Tibial nerve (tissue), 3 donors: Measurements from ENCODE around the gene PNPLA1.

ENCODE experiments used
- CTCF ChIP-seq, 5 experiments: fragments of 200-600 bp in 3 of 5; fragments of 450-650 bp in 2 of 5; sonication (generic) in 3 of 5; IDR thresholded peaks; one replicate each; pipeline ENCODE4 v1.5.1; 2016 to 2019; ENCODE audit warnings: antibody characterized with exemption in 5 of 5, mild to moderate bottlenecking in 3 of 5, moderate library complexity in 2 of 5
- POLR2A ChIP-seq, 2 donors: fragments of 450-650 bp; IDR thresholded peaks; one replicate each; pipeline ENCODE4 v1.6.1; 2017; ENCODE audit warnings: antibody characterized with exemption in 2 of 2, mild to moderate bottlenecking in 2 of 2, moderate library complexity in 2 of 2

DNA sequence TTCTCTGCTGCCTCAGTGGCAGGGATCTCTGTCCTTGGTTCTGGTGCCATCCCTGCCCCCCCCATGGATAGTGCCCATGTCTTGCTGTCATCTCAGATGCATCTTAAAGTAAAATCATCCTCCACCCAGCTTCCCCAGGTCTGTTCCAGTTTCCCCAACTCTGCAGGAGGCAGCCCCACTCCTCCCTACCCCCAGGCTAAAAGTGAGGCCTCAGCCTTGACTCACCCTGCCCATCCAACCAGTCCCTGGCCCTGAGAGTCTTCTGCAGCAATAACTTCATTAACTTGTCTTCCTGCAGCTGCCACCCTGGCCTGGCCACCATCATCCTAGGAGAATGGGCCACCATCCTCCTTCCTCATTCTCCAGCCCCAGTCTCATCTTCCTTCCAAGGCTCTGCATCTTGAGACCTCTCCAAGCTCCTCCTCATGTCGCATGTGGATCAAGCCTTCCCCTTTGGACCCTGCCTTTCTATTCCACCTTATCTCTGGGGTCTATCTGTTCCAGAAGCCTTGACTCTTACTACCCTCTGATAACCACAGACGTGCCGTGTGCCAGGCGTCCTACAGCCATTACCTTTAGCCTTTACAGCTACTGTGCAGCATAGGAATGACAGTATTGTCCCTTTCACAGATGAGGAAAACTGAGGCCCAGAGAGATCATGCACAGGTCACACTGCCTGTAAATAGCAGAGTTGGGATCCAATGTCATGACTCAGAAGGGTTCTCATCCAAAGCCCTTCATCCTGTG lies 2.0 kb upstream of the PNPLA1 start:
- TF ChIP-seq POLR2A (IDR thresholded peaks at IDR 0.05), result no peak
- TF ChIP-seq CTCF (IDR thresholded peaks at IDR 0.05), result no peak
